ENCODE measurements around the gene KCNV2. TPM values are rescaled to one million over a fixed set of nuclear protein-coding genes. Genes with fewer than 3 reads are reported as not detected.

The KCNV2 gene
- total RNA-seq, 1 donor from 2014 or later = not detected

DNA sequence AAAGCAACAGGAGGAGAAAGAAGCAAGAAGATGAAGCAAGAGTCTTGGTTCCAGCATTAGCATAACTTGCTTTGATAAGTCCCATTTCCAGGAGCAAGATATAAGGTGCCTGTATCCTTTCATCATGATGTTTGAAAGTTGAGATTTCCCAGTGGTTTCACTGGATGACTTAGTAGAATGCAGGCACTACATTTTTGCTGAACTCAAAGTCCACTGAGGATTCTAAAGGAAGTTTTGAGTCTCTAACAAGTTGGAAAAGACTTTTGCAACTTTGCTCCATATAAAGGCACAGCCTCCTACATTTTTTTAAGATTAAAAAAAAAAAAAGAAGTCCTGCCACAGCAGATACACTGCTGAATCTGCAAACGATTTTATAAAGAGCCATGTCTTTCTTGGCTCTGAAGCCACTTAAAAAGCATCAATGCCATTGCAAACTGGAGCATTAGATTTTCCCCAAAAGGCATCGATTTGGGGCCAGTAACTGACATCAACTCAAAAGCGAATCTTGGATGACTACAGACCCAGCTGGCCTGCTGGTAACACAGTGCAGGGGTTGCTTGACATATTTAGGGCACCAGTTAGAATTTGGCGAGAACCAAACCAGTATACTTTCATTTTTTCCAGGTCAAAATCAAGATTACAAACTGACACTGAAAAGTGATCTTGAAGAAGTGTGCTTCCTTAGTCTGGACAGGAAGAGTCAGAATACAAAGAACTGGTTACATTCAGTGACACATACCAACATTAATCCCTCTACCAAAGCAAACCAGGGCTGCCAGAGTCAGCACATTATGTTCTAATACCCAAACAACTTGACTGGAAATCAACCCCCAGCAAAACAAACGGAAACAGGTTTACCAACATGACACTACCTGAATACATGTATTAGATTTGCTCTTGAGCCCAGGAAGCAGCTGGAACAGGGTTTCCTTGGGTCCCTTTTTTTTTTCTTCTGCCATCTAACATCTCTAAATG is 39.1 kb upstream of the KCNV2 start:
- H3K4me3 Mint-ChIP-seq (ENCODE audit: unreplicated experiment) = no peak overlapping the region
- DNase-seq (ENCODE audit: low spot score) = no peak
- TF ChIP-seq, protein P1, sequence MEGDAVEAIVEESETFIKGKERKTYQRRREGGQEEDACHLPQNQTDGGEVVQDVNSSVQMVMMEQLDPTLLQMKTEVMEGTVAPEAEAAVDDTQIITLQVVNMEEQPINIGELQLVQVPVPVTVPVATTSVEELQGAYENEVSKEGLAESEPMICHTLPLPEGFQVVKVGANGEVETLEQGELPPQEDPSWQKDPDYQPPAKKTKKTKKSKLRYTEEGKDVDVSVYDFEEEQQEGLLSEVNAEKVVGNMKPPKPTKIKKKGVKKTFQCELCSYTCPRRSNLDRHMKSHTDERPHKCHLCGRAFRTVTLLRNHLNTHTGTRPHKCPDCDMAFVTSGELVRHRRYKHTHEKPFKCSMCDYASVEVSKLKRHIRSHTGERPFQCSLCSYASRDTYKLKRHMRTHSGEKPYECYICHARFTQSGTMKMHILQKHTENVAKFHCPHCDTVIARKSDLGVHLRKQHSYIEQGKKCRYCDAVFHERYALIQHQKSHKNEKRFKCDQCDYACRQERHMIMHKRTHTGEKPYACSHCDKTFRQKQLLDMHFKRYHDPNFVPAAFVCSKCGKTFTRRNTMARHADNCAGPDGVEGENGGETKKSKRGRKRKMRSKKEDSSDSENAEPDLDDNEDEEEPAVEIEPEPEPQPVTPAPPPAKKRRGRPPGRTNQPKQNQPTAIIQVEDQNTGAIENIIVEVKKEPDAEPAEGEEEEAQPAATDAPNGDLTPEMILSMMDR (IDR thresholded peaks at IDR 0.05) = no peak
- H3K27me3 Mint-ChIP-seq (ENCODE audit: low read depth) = no peaks in the 10 kb centered on the region
- H3K4me1 Mint-ChIP-seq (ENCODE audit: low read depth) = no peaks in the 10 kb centered on the region
- no peaks in the 10 kb centered on the region for H3K9me3 Mint-ChIP-seq (ENCODE audit: low read depth)
- no peak overlapping the region for H3K27ac Mint-ChIP-seq (ENCODE audit: unreplicated experiment)
- H3K36me3 Mint-ChIP-seq (ENCODE audit: low read depth) = no peaks in the 10 kb centered on the region

DNA sequence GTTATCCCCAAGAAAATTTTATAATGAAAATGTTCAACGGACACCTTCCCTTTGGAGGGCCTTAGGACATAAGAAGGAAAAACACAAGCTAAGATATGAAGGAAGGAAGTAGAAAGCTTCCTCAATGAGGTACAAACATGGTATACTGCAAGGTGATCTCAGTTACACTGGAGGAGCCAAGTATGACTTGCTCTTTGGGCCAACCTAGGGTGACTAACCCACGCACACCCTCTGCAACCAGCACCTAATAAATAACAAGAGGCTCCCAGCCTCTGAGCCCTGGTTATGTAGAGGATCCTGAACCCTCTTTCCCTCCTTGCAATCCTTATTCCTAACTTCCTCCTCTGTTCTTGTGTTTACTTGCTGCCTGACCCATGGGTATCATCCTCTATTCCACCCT is 38.3 kb upstream of the KCNV2 start:
- Mint-ChIP-seq H3K36me3 (ENCODE audit: low read depth) (no peaks in the 10 kb centered on the region), H3K27ac (ENCODE audit: unreplicated experiment) (no peak overlapping the region), H3K4me1 (ENCODE audit: low read depth) (no peaks in the 10 kb centered on the region), H3K27me3 (ENCODE audit: low read depth) (no peaks in the 10 kb centered on the region), H3K4me3 (ENCODE audit: unreplicated experiment) (no peak overlapping the region), H3K9me3 (ENCODE audit: low read depth) (no peaks in the 10 kb centered on the region)
- TF ChIP-seq, protein P1 (IDR thresholded peaks at IDR 0.05) = no peak
- DNase-seq (ENCODE audit: low spot score) = no peak

- no peaks in the 10 kb centered on the region for H3K9me3 Mint-ChIP-seq (ENCODE audit: low read depth)
- H3K4me3 Mint-ChIP-seq (ENCODE audit: unreplicated experiment) = no peak overlapping the region
- no peaks in the 10 kb centered on the region for H3K4me1 Mint-ChIP-seq (ENCODE audit: low read depth)
- TF ChIP-seq, protein P1 (IDR thresholded peaks at IDR 0.05) = no peak
- no peaks in the 10 kb centered on the region for H3K36me3 Mint-ChIP-seq (ENCODE audit: low read depth)
- no peak overlapping the region for H3K27ac Mint-ChIP-seq (ENCODE audit: unreplicated experiment)
- DNase-seq (ENCODE audit: low spot score) = no peak
- H3K27me3 Mint-ChIP-seq (ENCODE audit: low read depth) = no peaks in the 10 kb centered on the region
Measured at GRCh38 chr9:2681981-2682380, 35.3 kb upstream of the KCNV2 start.

GRCh38 chr9:2686911-2687310 is 30.4 kb upstream of the KCNV2 start:
- H3K4me3 Mint-ChIP-seq (ENCODE audit: unreplicated experiment) = no peak overlapping the region
- TF ChIP-seq, protein P1 (IDR thresholded peaks at IDR 0.05) = no peak
- no peak overlapping the region for H3K27ac Mint-ChIP-seq (ENCODE audit: unreplicated experiment)
- H3K9me3 Mint-ChIP-seq (ENCODE audit: low read depth) = no peaks in the 10 kb centered on the region
- H3K27me3 Mint-ChIP-seq (ENCODE audit: low read depth) = no peaks in the 10 kb centered on the region
- no peaks in the 10 kb centered on the region for H3K36me3 Mint-ChIP-seq (ENCODE audit: low read depth)
- peaks cover 6% of the 10 kb centered on the region for H3K4me1 Mint-ChIP-seq (ENCODE audit: low read depth)
- no peak for DNase-seq (ENCODE audit: low spot score)

DNA sequence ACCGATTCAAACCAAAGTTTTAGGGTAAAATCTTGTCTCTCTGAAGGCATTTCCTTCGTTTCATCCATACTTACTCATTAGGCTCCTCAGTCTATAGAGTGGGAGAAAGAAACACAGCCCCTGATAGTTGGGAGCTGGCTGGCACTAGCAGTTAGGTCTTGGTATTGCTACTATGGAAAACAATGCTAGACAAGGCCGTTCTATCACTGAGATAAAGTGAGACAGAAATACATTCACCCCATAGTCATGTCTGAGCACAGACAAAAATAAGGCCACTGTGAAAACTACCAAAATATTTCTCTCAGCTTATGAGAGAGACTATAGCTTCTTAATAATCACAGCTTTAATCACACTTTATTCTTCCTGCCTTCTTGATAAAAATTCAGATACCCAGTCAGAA is 28.7 kb upstream of the KCNV2 start:
- no peak overlapping the region for H3K27ac Mint-ChIP-seq (ENCODE audit: unreplicated experiment)

More for the DNA sequence above, 28.7 kb upstream of the KCNV2 start:
- H3K9me3 Mint-ChIP-seq (ENCODE audit: low read depth) = no peaks in the 10 kb centered on the region
- H3K4me1 Mint-ChIP-seq (ENCODE audit: low read depth) = peaks cover 8% of the 10 kb centered on the region
- H3K27me3 Mint-ChIP-seq (ENCODE audit: low read depth) = no peaks in the 10 kb centered on the region
- no peak overlapping the region for H3K4me3 Mint-ChIP-seq (ENCODE audit: unreplicated experiment)
- H3K36me3 Mint-ChIP-seq (ENCODE audit: low read depth) = no peaks in the 10 kb centered on the region
- DNase-seq (ENCODE audit: low spot score) = no peak
- TF ChIP-seq, protein P1 (IDR thresholded peaks at IDR 0.05) = no peak

Data from chondrocyte (in vitro differentiated cells).